ENCODE data around the gene TCF7L2.
"Not testable (repeated sequence)": the region's sequence is repeated elsewhere in the genome, so short reads cannot be mapped to it uniquely, and the experiment has no call there.

Gene TCF7L2

DNA sequence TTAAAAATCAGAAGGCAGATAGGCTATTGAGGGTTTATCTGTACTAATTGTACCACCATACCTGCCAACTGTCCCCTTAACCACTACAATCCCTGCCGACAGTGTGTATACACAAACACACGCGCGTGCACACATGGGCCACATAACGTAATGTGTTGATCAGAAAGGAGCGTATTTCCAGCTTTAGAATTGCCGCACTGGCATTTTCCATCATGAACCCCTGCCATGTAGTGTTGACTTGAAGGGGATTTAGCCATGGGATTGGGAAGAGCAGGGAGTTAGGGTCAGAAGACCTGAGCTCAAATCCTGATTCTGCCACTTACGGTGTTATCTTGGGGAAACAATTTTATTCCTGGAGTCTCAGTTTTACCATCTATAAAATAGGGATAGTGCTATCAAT lies 158.9 kb downstream of the TCF7L2 start:
- no peak for TF ChIP-seq CTCF (IDR thresholded peaks at IDR 0.05; ENCODE audit: low read depth, low read length)
- Histone ChIP-seq H3K4me3 (ENCODE audit: low read depth, low read length) (no peak overlapping the region), H3K27ac (no peak overlapping the region), H3K36me3 (no peaks in the 10 kb centered on the region), H3K27me3 (ENCODE audit: insufficient read depth, low read depth, severe bottlenecking) (no peaks in the 10 kb centered on the region), H3K9me3 (ENCODE audit: severe bottlenecking) (no peaks in the 10 kb centered on the region)
- DNase-seq = no peak

DNA sequence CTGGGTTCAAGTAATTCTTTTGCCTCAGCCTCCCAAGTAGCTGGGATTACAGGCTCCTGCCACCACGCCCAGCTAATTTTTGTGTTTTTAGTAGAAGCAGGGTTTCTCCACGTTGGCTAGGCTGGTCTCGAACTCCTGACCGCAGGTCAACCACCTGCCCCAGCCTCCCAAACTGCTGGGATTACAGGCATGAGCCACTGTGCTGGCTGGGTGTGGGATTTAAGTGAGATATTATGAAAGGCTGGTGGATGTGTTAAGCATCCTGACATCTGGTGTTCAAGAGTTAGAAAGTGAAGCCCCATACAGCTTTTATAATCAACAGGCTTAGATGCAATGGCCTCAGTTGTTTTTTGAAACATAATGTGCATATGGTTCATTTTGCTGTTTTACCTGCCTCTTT lies 159.4 kb downstream of the TCF7L2 start:
- H3K9me3 ChIP-seq (ENCODE audit: severe bottlenecking); H3K4me3 ChIP-seq (ENCODE audit: low read depth, low read length); H3K27ac ChIP-seq; H3K27me3 ChIP-seq (ENCODE audit: insufficient read depth, low read depth, severe bottlenecking); H3K36me3 ChIP-seq; DNase-seq: not testable (repeated sequence)

- no peak for DNase-seq
- Histone ChIP-seq H3K27me3 (ENCODE audit: insufficient read depth, low read depth, severe bottlenecking) (no peaks in the 10 kb centered on the region), H3K27ac (no peak overlapping the region), H3K9me3 (ENCODE audit: severe bottlenecking) (no peaks in the 10 kb centered on the region), H3K4me3 (ENCODE audit: low read depth, low read length) (no peak overlapping the region), H3K36me3 (no peaks in the 10 kb centered on the region)
- TF ChIP-seq CTCF (IDR thresholded peaks at IDR 0.05; ENCODE audit: low read depth, low read length) = no peak
These were observed 161.2 kb downstream of the TCF7L2 start for GRCh38 chr10:113111260-113111659.

- Histone ChIP-seq H3K9me3 (ENCODE audit: severe bottlenecking) (no peaks in the 10 kb centered on the region), H3K4me3 (ENCODE audit: low read depth, low read length) (no peak overlapping the region), H3K27ac (no peak overlapping the region), H3K36me3 (no peaks in the 10 kb centered on the region), H3K27me3 (ENCODE audit: insufficient read depth, low read depth, severe bottlenecking) (no peaks in the 10 kb centered on the region)
- DNase-seq = no peak
- TF ChIP-seq CTCF (IDR thresholded peaks at IDR 0.05; ENCODE audit: low read depth, low read length) = no peak
These were observed 162.1 kb downstream of the TCF7L2 start for GRCh38 chr10:113111900-113112853.

DNA sequence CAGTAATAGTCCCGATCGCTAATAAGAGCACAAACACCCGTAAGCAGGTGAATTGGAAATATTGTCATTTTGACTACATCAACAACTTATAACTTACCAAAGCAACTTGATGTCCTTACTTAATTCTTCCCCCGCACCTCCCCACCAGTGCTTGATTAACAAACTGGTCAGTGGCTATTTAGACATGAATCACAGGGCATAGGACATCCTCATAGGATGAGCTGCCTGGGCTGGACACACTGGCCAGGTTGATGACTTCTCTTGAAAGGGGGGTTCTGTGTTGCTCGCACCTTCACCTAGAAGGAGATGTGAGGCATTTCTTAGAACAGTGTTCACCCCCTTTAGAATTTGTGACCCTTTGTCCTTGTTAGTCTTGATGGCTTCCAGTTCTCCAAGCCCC lies 163.2 kb downstream of the TCF7L2 start:
- Histone ChIP-seq H3K4me3 (ENCODE audit: low read depth, low read length) (no peak overlapping the region), H3K9me3 (ENCODE audit: severe bottlenecking) (no peaks in the 10 kb centered on the region), H3K36me3 (no peaks in the 10 kb centered on the region), H3K27ac (no peak overlapping the region), H3K27me3 (ENCODE audit: insufficient read depth, low read depth, severe bottlenecking) (no peaks in the 10 kb centered on the region)
- no peak for TF ChIP-seq CTCF (IDR thresholded peaks at IDR 0.05; ENCODE audit: low read depth, low read length)
- DNase-seq = no peak

DNA sequence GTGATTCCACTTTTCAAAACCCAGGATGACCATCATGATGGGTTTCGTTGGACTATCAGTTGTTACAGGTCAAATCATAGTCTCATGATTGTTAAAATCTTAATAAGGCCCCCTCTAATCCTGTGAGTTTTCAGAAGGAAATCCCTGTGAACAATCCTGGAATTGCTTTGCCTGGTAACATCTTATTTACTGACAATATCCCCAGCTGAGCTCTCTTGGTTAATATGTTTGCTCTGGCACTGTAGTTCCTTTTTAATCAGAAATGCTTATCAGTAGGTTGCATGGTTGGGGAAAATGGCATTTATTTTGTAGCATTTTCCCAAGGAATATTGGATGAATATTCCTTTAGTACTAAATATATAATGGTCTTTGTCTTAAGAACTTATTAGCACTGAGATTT lies 163.9 kb downstream of the TCF7L2 start:
- H3K9me3 ChIP-seq (ENCODE audit: severe bottlenecking) = no peaks in the 10 kb centered on the region
- no peak overlapping the region for H3K4me3 ChIP-seq (ENCODE audit: low read depth, low read length)
- no peaks in the 10 kb centered on the region for H3K27me3 ChIP-seq (ENCODE audit: insufficient read depth, low read depth, severe bottlenecking)
- H3K36me3 ChIP-seq = no peaks in the 10 kb centered on the region
- no peak overlapping the region for H3K27ac ChIP-seq
- TF ChIP-seq CTCF (IDR thresholded peaks at IDR 0.05; ENCODE audit: low read depth, low read length) = no peak
- no peak for DNase-seq

All from WERI-Rb-1 (cell line).